SK-N-SH (cell line): ENCODE measurements around the gene DMD.

ENCODE experiments used
- TF ChIP-seq, protein P1 (sequence below): fragments of 200-600 bp; sonication (generic); IDR thresholded peaks from 2 replicates; pipeline ENCODE4 v1.6.1; 2017; ENCODE audit warnings: antibody characterized with exemption, mild to moderate bottlenecking, moderate library complexity
- TF ChIP-seq, protein P2 (sequence below): IDR thresholded peaks from 2 replicates; pipeline ENCODE4 v1.4.0; 2012; ENCODE audit warnings: low read depth

DNA sequence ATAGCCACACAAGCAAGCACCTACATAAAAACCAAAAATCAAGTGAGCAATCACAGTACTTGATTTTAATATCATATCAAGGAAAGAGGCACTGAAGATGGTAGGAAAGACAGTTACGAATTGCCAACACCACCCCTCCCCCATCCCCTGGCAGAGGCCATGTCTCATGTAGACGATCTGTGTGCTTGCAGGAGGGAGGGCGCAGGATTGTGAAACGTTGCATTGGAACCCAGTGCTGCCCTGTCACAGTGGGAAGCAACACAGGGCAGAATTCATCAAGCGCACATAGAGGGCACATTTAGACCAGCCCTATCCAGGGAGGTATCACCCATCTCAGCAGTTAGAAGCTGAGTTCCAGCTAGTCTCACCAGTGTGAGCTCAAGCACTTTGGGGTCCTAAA lies 359.8 kb downstream of the DMD start:
- TF ChIP-seq, protein P1, sequence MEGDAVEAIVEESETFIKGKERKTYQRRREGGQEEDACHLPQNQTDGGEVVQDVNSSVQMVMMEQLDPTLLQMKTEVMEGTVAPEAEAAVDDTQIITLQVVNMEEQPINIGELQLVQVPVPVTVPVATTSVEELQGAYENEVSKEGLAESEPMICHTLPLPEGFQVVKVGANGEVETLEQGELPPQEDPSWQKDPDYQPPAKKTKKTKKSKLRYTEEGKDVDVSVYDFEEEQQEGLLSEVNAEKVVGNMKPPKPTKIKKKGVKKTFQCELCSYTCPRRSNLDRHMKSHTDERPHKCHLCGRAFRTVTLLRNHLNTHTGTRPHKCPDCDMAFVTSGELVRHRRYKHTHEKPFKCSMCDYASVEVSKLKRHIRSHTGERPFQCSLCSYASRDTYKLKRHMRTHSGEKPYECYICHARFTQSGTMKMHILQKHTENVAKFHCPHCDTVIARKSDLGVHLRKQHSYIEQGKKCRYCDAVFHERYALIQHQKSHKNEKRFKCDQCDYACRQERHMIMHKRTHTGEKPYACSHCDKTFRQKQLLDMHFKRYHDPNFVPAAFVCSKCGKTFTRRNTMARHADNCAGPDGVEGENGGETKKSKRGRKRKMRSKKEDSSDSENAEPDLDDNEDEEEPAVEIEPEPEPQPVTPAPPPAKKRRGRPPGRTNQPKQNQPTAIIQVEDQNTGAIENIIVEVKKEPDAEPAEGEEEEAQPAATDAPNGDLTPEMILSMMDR = no peak
- TF ChIP-seq, protein P2, sequence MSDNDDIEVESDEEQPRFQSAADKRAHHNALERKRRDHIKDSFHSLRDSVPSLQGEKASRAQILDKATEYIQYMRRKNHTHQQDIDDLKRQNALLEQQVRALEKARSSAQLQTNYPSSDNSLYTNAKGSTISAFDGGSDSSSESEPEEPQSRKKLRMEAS = no peak
